Measurements from ENCODE around the gene CYFIP2.

GRCh38 chr5:157345485-157345884 lies 79.6 kb downstream of the CYFIP2 start:
- TF ChIP-seq, protein P1, sequence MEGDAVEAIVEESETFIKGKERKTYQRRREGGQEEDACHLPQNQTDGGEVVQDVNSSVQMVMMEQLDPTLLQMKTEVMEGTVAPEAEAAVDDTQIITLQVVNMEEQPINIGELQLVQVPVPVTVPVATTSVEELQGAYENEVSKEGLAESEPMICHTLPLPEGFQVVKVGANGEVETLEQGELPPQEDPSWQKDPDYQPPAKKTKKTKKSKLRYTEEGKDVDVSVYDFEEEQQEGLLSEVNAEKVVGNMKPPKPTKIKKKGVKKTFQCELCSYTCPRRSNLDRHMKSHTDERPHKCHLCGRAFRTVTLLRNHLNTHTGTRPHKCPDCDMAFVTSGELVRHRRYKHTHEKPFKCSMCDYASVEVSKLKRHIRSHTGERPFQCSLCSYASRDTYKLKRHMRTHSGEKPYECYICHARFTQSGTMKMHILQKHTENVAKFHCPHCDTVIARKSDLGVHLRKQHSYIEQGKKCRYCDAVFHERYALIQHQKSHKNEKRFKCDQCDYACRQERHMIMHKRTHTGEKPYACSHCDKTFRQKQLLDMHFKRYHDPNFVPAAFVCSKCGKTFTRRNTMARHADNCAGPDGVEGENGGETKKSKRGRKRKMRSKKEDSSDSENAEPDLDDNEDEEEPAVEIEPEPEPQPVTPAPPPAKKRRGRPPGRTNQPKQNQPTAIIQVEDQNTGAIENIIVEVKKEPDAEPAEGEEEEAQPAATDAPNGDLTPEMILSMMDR (optimal IDR thresholded peaks at IDR 0.05 in 1 of 3, IDR thresholded peaks at IDR 0.05 in 1 of 3, conservative IDR thresholded peaks at IDR 0.05 in 1 of 3; ENCODE audit: extremely low read depth in 1 of 3, insufficient read depth in 2 of 3, low read length in 3 of 3): no peak
- no peak for TF ChIP-seq EZH2 (IDR thresholded peaks at IDR 0.05; ENCODE audit: low read length)
